GM21825 (cell line): ENCODE data around the gene KCNQ5.
"Not testable (repeated sequence)": the region's sequence is repeated elsewhere in the genome, so short reads cannot be mapped to it uniquely, and the experiment has no call there.

ENCODE experiments used
- ATAC-seq: cut with Tn5 transposase; IDR thresholded peaks from one replicate; pipeline ENCODE4 v1.9.1; 2021; ENCODE audit warnings: mild to moderate bottlenecking, moderate library complexity; ENCODE audit not compliant: unreplicated experiment

KCNQ5 gene

DNA sequence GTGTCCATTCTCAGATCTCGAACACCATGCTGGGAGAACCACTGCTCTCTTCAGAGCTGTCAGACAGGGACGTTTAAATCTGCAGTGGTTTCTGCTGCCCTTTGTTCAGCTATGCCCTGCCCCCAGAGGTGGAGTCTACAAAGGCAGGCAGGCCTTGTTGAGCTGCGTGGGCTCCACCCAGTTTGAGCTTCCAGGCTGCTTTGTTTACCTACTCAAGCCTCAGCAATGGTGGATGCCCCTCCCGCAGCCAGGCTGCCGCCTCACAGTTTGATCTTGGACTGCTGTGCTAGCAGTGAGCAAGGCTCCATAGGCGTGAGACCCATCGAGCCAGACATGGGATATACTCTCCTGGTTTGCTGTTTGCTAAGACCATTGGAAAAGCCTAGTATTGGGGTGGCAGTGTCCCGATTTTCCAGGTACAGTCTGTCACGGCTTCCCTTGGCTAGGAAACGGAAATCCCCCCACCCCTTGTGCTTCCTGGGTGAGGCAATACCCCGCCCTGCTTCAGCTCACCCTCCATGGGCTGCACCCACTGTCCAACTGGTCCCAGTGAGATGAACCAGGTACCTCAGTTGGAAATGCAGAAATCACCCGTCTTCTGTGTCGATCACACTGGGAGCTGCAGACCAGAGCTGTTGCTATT, 362.4 kb downstream of the KCNQ5 start:
- not testable (repeated sequence) for ATAC-seq

DNA sequence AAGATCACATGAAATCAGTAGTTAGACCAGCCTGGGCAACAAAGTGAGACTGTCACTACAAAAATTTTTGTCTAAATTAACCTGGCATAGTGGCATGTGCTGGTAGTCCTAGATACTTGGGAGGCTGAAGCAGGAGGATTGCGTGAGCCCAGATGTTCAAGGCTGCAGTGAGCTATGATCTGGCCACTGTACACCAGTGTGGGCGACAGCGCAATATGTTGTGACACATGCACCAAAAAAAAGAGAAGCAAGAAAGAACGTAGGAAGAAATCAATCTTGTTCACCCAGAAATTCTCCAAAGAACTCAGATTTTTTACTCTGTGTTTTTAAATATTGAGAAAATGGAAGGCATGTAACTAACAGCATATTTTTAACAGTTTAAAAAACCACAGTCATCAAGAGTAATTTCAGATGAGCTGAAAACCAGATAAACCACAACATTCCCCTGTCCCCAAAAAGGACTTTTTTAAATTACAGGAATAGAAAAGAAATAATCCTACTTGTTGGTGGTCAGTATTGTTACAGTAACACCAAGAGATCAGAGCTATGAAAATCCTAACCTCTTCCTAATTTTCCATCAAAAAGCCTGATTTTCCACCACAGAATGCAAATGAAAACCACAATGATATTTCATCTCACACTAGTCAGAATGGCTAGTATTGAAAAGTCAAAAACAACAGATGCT, 363.3 kb downstream of the KCNQ5 start:
- ATAC-seq, result no peak

GRCh38 chr6:72987301-72987700, 365.4 kb downstream of the KCNQ5 start:
- ATAC-seq, result no peak

DNA sequence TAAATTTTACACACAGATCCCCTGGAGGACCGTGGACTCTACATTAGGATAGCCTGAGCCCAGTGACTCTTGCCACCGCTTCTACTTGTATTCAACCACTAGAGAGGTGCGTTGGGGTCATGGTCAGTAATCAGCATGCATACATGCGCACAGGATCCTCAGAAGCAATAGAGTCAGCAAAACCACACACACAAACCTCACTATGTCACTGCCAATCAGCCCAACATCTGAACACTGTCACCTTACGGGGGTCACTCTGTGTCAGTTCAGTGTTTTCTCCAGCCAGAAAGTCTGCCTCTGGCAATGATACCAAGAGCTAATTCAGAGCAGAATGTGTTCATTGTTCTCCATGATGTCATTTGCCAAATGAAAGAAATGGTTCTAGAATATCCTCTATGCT, 378.1 kb downstream of the KCNQ5 start:
- ATAC-seq, result no peak

DNA sequence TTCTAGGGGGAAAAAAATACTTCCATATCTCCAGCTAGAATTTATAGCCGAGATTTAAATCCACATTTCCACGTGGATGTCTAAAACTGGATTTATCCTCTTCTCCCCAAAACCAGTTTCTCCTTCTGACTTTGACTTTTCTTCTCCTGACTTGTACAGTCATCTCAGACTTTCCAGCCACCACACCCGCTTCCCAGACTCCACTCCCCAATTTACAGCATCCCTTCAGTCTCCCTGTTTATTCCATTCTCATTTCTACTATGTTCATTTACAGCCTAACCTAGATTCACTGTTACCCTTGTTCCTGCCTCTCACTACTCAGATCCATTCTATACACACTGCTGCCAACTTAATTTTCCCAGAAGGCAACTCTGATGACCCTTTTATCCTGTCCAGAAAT, 378.6 kb downstream of the KCNQ5 start:
- no peak for ATAC-seq

DNA sequence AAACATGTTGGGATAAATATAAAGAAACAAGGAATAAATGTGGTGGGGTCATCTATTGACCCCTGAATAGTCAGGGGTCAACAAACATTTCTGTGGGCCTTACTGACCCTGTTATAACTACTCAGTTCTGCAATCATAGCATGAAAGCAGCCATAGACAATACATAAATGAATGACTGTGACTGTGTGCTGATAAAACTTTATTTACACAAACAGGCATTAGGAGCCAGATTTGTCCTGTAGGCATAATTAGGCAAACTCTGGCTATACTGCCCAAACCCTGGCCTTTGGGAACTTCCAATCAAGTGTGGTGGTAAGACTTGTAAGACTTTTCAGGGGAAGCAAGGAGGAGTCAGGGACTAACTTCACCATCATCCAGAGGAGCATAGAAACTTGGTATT, 380.7 kb downstream of the KCNQ5 start:
- ATAC-seq, result no peak

DNA sequence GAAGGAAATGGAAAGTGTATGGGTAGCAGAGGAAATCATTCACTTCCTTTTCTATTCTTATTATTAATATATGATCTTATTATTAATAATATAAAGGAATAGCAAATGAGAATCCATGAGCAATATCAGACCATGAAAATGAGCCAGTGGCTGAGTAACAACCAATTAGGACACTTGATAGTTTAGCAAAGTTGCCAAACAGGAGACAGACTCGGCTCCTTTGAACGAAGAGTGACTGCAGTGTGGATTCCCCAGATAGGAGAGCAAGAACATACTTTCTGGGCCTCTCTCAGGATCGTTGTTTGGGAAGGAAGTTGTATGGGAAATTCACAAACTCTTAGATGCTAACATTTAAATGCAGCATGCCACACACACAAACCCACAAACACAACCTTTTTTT, 381.4 kb downstream of the KCNQ5 start:
- ATAC-seq, result no peak

DNA sequence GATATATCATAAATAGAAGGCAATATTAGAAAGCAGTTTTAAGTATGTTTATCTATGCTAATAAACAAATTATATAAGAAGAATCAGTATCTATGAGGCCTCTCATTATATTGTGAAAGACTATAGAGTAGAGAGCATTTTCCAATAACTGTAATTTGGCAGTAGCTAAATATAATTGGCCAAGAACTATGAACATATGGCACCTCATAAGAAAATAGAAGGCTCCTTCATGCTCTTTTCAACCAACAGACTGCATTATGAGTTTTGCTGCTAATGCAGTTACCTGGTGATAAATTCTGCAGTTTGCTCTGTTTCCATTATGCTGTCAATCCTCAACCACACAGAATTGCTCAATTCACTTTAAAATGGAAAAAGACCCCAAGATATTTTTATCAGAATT, 382.4 kb downstream of the KCNQ5 start:
- no peak for ATAC-seq

DNA sequence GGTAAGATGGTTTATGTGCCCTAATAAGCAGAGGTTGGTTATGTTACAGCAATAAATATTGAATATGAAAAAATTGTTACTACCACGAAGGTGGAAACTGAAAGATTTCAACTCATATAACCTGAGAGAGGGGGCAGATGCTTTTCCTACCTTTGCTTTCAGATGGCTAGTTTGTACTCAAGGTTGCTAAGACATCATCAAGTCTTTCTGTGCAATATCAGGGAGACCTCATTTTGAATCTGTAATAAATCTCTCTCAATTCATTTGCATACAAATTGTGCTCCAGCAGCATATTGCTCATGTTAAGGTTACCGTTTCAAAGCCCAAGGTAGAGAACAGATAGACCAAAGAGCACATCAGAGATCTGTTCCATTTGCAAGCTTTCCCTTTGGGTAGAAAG, 383.0 kb downstream of the KCNQ5 start:
- ATAC-seq, result no peak

- ATAC-seq, result no peak
These were observed 384.3 kb downstream of the KCNQ5 start for GRCh38 chr6:73006146-73006545.

DNA sequence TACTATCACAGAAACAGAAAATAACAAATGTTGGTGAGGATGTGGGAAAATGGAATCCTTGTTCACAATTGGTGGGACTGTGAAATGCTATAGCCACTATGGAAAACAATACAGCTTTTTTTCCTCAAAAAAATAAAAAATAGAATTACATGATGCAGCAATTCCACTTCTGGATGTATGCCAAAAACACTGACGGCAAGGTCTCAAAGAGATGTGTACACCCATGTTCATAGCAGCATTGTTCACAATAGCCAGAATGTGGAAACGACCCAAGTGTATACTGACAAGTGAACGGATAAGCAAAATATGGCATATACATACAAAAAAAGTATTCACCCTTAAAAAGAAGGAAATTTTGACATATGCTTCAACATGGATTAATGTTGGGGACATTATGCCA, 390.1 kb downstream of the KCNQ5 start:
- ATAC-seq, result no peak

DNA sequence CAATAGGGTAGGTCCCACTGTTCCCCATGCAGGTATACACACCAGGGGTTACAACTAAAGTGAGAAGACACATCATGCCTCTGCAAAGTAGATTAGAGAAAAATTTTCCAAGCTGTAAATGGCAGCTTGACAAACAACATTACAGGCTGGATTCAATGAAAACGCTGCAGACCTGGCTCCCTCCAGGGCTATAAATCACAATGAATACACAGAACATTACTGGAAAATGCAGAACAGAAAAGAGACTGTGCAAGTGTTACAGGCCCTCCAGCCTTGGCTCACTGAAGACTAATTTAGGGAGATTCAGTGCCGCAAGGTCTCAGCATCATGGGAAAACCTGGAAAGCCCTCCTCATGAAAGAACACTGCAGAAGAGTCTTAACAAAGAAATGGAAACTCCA, 395.6 kb downstream of the KCNQ5 start:
- no peak for ATAC-seq

DNA sequence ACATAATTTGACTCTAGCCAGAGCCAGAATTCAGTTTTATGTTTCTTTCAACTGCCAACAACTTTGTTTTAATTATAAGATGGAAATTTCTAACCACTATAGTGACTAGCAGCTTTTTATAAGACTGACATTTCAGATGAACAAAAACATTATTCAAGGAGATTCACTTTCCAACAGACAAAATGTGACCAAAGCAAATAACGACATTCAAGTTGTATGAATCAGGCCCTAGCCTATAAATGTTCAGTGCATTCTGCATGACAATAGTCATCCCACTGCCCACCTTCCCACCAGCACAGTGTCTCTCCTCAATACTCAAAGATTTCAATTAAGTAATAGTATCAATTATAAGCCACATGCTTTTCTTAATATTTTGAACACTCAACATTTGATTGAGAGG, 402.7 kb downstream of the KCNQ5 start:
- ATAC-seq, result no peak

DNA sequence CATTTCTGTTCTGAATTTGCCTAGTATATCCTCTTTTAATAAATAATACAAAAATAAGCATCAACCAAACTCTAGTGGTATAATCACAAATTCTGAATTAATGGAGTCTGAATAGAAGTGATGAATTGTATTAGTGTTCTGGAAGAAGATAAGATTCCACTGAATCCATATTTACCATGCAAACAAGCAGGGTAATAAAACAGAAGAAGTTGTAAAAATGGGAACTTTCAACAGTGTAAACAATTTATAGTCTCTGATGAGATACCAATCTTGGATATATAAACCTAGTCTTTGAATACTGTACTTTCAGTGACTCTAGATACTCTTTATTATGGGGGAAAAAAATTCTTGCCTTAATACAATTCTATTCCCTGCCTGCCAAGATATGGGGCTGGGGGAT, 405.8 kb downstream of the KCNQ5 start:
- no peak for ATAC-seq

- ATAC-seq, result no peak
These were observed 406.4 kb downstream of the KCNQ5 start for GRCh38 chr6:73028124-73028766.

DNA sequence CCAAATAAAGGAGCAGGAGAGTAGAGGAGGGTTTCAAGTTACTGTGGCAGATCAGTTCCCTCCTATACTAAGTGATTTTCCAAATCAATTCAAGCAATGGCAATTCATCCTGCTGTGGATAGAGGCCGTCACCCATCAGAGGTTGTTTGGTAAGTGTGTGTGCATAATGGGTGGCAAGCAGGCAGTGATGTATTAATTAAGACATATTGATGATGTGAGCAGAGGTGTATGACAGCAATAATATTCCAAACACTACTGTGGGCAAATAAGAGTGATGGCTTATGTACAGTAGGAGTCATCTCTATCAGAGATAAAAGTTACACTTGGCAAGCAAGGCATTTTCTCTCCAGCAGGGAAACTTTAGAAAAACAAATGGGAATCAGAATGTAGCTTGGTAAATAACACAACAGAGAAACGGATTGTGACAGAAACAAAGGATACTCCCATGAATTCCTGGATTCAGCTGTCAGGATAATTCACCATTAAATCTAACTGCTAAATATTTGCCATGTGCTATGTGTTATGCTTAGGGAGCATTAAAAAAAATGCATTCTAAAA, 407.1 kb downstream of the KCNQ5 start:
- ATAC-seq, result no peak

DNA sequence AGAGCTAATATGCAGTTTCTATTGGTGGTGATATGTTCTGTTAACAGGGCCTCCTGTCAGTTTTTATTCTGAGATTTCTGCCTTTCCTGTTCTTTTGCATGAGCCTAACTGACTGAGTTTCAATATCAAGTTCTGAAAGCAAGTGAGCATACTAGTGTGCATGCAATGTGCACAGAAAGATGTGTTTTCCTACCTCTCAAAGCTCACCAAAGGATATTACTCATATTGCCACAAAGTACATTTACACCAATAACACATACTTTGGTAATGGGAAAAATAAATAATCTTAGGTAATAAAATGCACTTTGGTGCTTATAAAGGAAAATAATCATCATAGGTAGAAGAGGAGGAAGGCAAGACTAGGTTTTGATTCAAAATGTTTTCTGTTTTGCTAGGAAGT, 408.4 kb downstream of the KCNQ5 start:
- peak; percentile 53 for ATAC-seq

- ATAC-seq, result no peak
These were observed 409.2 kb downstream of the KCNQ5 start for GRCh38 chr6:73030791-73031782.

DNA sequence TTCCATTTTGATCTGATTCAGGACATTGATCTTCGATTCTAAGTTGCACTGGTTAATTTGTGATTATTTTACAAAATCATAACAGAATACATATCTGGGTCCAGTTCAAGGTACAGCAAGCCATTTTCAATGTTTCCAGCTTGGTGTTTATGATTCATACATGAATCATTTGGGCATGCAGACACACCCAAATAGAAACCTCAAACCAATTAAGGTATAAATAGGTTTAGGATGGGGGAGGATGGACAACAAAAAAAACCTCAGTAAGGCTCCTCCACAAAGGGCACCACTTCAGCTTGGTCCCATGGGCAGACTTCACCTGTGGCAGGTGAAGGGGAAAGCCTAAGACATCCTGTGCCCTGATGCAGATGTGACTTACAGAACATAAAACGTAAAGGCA, 410.7 kb downstream of the KCNQ5 start:
- ATAC-seq, result no peak

GRCh38 chr6:73036689-73037088, 414.8 kb downstream of the KCNQ5 start:
- no peak for ATAC-seq

GRCh38 chr6:73041051-73041450, 419.2 kb downstream of the KCNQ5 start:
- no peak for ATAC-seq
